HepG2 (cell line): ENCODE data around the gene MAP2K5.

ENCODE experiments used
- FOXA1 ChIP-seq, 2 experiments: fragments of 450-650 bp in 1 of 2; sonication (generic) in 1 of 2; formaldehyde crosslinking in 1 of 2; IDR thresholded peaks; 2 replicates each; pipeline versions ENCODE4 v1.4.0 to v1.6.1; 2016 to 2020; ENCODE audit warnings: missing genetic modification reagents in 1 of 2
- POLR2AphosphoS5 ChIP-seq: IDR thresholded peaks from 2 replicates; pipeline ENCODE4 v1.6.1; 2012; ENCODE audit warnings: low read depth, low read length
- TCF7L2 ChIP-seq: IDR thresholded peaks from 2 replicates; pipeline ENCODE4 v1.6.1; 2011; ENCODE audit warnings: mild to moderate bottlenecking, low read depth, low read length, moderate library complexity
- TF ChIP-seq, protein P1 (sequence below): sonication (generic); formaldehyde crosslinking; IDR thresholded peaks from 2 replicates; pipeline ENCODE4 v1.5.0; 2020; ENCODE audit warnings: mild to moderate bottlenecking, missing genetic modification reagents, moderate library complexity
- TF ChIP-seq, protein P2 (sequence below): sonication (generic); formaldehyde crosslinking; IDR thresholded peaks from 2 replicates; pipeline ENCODE4 v1.9.0; 2021; ENCODE audit warnings: missing genetic modification reagents, borderline replicate concordance

DNA sequence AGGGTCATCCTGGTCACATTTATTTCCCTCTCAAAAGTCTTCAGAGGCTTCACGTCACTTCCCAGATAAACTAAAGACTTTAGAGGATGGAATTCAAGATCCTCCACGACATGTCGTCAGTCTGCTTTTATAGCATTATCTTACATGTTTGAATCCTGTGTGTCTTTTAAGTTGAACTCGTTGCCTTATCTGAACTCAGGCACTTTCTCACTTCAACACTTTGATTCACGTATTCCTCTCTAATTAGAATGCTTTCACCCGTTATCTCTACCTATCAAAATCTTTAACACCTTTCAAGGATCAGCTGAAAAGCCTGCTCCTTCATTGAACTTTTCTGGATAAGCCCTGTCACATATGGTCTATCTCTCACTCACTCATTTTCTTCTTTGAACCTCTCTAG lies 97.1 kb downstream of the MAP2K5 start:
- TF ChIP-seq FOXA1 (IDR thresholded peaks at IDR 0.05): no peak
- TF ChIP-seq FOXA1 (CRISPR knock-in tag; IDR thresholded peaks at IDR 0.05): no peak
- TF ChIP-seq, protein P1, sequence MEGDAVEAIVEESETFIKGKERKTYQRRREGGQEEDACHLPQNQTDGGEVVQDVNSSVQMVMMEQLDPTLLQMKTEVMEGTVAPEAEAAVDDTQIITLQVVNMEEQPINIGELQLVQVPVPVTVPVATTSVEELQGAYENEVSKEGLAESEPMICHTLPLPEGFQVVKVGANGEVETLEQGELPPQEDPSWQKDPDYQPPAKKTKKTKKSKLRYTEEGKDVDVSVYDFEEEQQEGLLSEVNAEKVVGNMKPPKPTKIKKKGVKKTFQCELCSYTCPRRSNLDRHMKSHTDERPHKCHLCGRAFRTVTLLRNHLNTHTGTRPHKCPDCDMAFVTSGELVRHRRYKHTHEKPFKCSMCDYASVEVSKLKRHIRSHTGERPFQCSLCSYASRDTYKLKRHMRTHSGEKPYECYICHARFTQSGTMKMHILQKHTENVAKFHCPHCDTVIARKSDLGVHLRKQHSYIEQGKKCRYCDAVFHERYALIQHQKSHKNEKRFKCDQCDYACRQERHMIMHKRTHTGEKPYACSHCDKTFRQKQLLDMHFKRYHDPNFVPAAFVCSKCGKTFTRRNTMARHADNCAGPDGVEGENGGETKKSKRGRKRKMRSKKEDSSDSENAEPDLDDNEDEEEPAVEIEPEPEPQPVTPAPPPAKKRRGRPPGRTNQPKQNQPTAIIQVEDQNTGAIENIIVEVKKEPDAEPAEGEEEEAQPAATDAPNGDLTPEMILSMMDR: no peak
- TF ChIP-seq TCF7L2: no peak
- TF ChIP-seq, protein P2, sequence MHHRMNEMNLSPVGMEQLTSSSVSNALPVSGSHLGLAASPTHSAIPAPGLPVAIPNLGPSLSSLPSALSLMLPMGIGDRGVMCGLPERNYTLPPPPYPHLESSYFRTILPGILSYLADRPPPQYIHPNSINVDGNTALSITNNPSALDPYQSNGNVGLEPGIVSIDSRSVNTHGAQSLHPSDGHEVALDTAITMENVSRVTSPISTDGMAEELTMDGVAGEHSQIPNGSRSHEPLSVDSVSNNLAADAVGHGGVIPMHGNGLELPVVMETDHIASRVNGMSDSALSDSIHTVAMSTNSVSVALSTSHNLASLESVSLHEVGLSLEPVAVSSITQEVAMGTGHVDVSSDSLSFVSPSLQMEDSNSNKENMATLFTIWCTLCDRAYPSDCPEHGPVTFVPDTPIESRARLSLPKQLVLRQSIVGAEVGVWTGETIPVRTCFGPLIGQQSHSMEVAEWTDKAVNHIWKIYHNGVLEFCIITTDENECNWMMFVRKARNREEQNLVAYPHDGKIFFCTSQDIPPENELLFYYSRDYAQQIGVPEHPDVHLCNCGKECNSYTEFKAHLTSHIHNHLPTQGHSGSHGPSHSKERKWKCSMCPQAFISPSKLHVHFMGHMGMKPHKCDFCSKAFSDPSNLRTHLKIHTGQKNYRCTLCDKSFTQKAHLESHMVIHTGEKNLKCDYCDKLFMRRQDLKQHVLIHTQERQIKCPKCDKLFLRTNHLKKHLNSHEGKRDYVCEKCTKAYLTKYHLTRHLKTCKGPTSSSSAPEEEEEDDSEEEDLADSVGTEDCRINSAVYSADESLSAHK: no peak
- no peak for TF ChIP-seq POLR2AphosphoS5
